Measurements from ENCODE around the gene WDR72. TPM values are rescaled to one million over a fixed set of nuclear protein-coding genes. Genes with fewer than 3 reads are reported as not detected.

The WDR72 gene
- total and polyA plus RNA-seq, 2 donors (not counting 1 experiment from before 2014, with no cell fraction given) = not detected

GRCh38 chr15:53563627-53564026 lies 195.8 kb downstream of the WDR72 start:
- no peak overlapping the region for H2AFZ ChIP-seq (ENCODE audit: insufficient read depth, low read depth, low read length, poor library complexity, severe bottlenecking)
- H3K27me3 Mint-ChIP-seq = peaks cover 4% of the 10 kb centered on the region
- no peak overlapping the region for H3K4me3 Mint-ChIP-seq
- no peaks in the 10 kb centered on the region for H3K36me3 ChIP-seq (replicated peaks in 1 of 2; ENCODE audit: control extremely low read depth in 1 of 2, control insufficient read depth in 1 of 2, extremely low read depth in 1 of 2, insufficient read depth in 2 of 2, low read length in 1 of 2)
- no peaks in the 10 kb centered on the region for H3K9me3 Mint-ChIP-seq (ENCODE audit: insufficient read depth)
- H3K4me1 Mint-ChIP-seq = no peaks in the 10 kb centered on the region
- H3K9me3 ChIP-seq (ENCODE audit: control extremely low read depth in 1 of 3, control insufficient read depth in 2 of 3, insufficient read depth in 1 of 3, low read length in 2 of 3) = no peaks in the 10 kb centered on the region
- H3K4me1 ChIP-seq (ENCODE audit: control insufficient read depth in 2 of 2, insufficient read depth in 2 of 2, low read length in 2 of 2) = no peaks in the 10 kb centered on the region
- no peak overlapping the region for H3K27ac ChIP-seq (ENCODE audit: low read length in 2 of 2)
- WGBS (ENCODE audit: insufficient coverage) = 83% methylated on average over 2 of the region's 4 CpGs
- no peak for ATAC-seq (ENCODE audit: low read depth)
- POLR2A ChIA-PET = no interaction called here
- no peaks in the 10 kb centered on the region for H4K20me1 ChIP-seq (ENCODE audit: control insufficient read depth, insufficient read depth, low read length, poor library complexity, severe bottlenecking)
- no peak overlapping the region for H3K4me3 ChIP-seq (ENCODE audit: control extremely low read depth in 1 of 5, extremely low read depth in 1 of 5, insufficient read depth in 1 of 5, low read depth in 2 of 5, low read length in 4 of 5)
- H3K4me2 ChIP-seq (replicated peaks; ENCODE audit: low read depth, low read length, poor library complexity, severe bottlenecking) = no peak overlapping the region
- CTCF ChIA-PET = no interaction called here
- H3K79me2 ChIP-seq (ENCODE audit: control insufficient read depth, insufficient read depth, low read length) = no peaks in the 10 kb centered on the region
- DNase-seq = no peak
- TF ChIP-seq EZH2 (IDR thresholded peaks at IDR 0.05; ENCODE audit: borderline replicate concordance, insufficient read depth, low read depth, low read length, poor library complexity, severe bottlenecking) = no peak
- no peak for TF ChIP-seq CTCF (IDR thresholded peaks at IDR 0.05)
- intact Hi-C loops (cut with micrococcal nuclease) = no loop called here
- H3K27ac Mint-ChIP-seq = no peak overlapping the region
- no peak overlapping the region for H3K9ac ChIP-seq (ENCODE audit: low read length)
- H3K27me3 ChIP-seq (replicated peaks in 1 of 4; ENCODE audit: control extremely low read depth in 1 of 4, control insufficient read depth in 3 of 4, insufficient read depth in 4 of 4, low read length in 3 of 4) = no peaks in the 10 kb centered on the region

- Histone ChIP-seq H3K9ac (ENCODE audit: low read length) (no peak overlapping the region), H3K4me3 (ENCODE audit: control extremely low read depth in 1 of 5, extremely low read depth in 1 of 5, insufficient read depth in 1 of 5, low read depth in 2 of 5, low read length in 4 of 5) (no peak overlapping the region), H4K20me1 (ENCODE audit: control insufficient read depth, insufficient read depth, low read length, poor library complexity, severe bottlenecking) (no peaks in the 10 kb centered on the region), H3K4me1 (ENCODE audit: control insufficient read depth in 2 of 2, insufficient read depth in 2 of 2, low read length in 2 of 2) (no peaks in the 10 kb centered on the region), H3K27ac (ENCODE audit: low read length in 2 of 2) (no peak overlapping the region), H3K27me3 (replicated peaks in 1 of 4; ENCODE audit: control extremely low read depth in 1 of 4, control insufficient read depth in 3 of 4, insufficient read depth in 4 of 4, low read length in 3 of 4) (no peaks in the 10 kb centered on the region), H2AFZ (ENCODE audit: insufficient read depth, low read depth, low read length, poor library complexity, severe bottlenecking) (no peak overlapping the region), H3K79me2 (ENCODE audit: control insufficient read depth, insufficient read depth, low read length) (no peaks in the 10 kb centered on the region), H3K9me3 (ENCODE audit: control extremely low read depth in 1 of 3, control insufficient read depth in 2 of 3, insufficient read depth in 1 of 3, low read length in 2 of 3) (no peaks in the 10 kb centered on the region), H3K4me2 (replicated peaks; ENCODE audit: low read depth, low read length, poor library complexity, severe bottlenecking) (no peak overlapping the region), H3K36me3 (replicated peaks in 1 of 2; ENCODE audit: control extremely low read depth in 1 of 2, control insufficient read depth in 1 of 2, extremely low read depth in 1 of 2, insufficient read depth in 2 of 2, low read length in 1 of 2) (no peaks in the 10 kb centered on the region)
- no peaks in the 10 kb centered on the region for H3K4me1 Mint-ChIP-seq
- H3K27me3 Mint-ChIP-seq = no peaks in the 10 kb centered on the region
- DNase-seq (no peak), ATAC-seq (ENCODE audit: low read depth) (no peak)
- ChIA-PET CTCF (no interaction called here), POLR2A (no interaction called here)
- no peak overlapping the region for H3K4me3 Mint-ChIP-seq
- H3K27ac Mint-ChIP-seq = no peak overlapping the region
- TF ChIP-seq CTCF (IDR thresholded peaks at IDR 0.05) (no peak), EZH2 (IDR thresholded peaks at IDR 0.05; ENCODE audit: borderline replicate concordance, insufficient read depth, low read depth, low read length, poor library complexity, severe bottlenecking) (no peak)
- 74% methylated on average over 6 of the region's 7 CpGs for WGBS (ENCODE audit: insufficient coverage)
- no peaks in the 10 kb centered on the region for H3K9me3 Mint-ChIP-seq (ENCODE audit: insufficient read depth)
- intact Hi-C loops (cut with micrococcal nuclease) = no loop called here
These were observed 199.8 kb downstream of the WDR72 start for GRCh38 chr15:53559364-53560277.

Measured in B cell (primary cell).